HCT116 (cell line): ENCODE data around the gene KCNAB2. TPM values are rescaled to one million over a fixed set of nuclear protein-coding genes. Genes with fewer than 3 reads are reported as not detected.

Source experiments
- ATAC-seq: fragments of 200-7000 bp; cut with Tn5 transposase; 2 replicates; pipeline ENCODE4 v1.9.1; 2020; ENCODE audit warnings: mild to moderate bottlenecking, moderate library complexity
- BruUV-seq: library from RNA; stranded (reverse); fragments of 400-500 nt; replicated peaks from 2 replicates; lab custom pipeline; 2021; lab: Mats Ljungman, UMichigan
- CTCF ChIA-PET: fragments of 300-600 bp; sonication (Branson Sonifier 250); formaldehyde crosslinking; loops from one replicate; lab custom pipeline; 2021; ENCODE audit warnings: antibody characterized with exemption; lab: Charles Lee
- POLR2A ChIA-PET: fragments of 300-600, 350-600 bp; sonication (Branson Sonifier 250); formaldehyde crosslinking; loops from one replicate; lab custom pipeline; 2021; ENCODE audit warnings: antibody characterized with exemption; lab: Charles Lee
- RAD21 ChIA-PET, 2 experiments: fragments of 300-600 bp; sonication (Branson Sonifier 250); formaldehyde crosslinking; loops; one replicate each; lab custom pipeline; 2023; ENCODE audit warnings: low total read pairs in 2 of 2; ENCODE audit not compliant: uncharacterized antibody in 2 of 2, unreplicated experiment in 2 of 2, low non-redundant PET in 1 of 2; lab: Charles Lee
- DNase-seq: peaks from one replicate; pipeline ENCODE4 v3.0.0-alpha.2; 2010; ENCODE audit warnings: low read depth, low spot score
- H2AFZ ChIP-seq: fragments of 200-600 bp; shearing (Covaris generic), sonication (generic); 2 replicates; pipeline ENCODE4 v1.6.1; 2017; ENCODE audit warnings: low read depth, mixed run types, mixed read lengths, antibody characterized with exemption, low read length; ENCODE audit not compliant: poor library complexity, severe bottlenecking
- H3K27ac ChIP-seq: 2 replicates; pipeline ENCODE4 v1.5.1; 2012; ENCODE audit warnings: low read depth, low read length
- H3K27me3 ChIP-seq: fragments of 200-600 bp; sonication (generic); 2 replicates; pipeline ENCODE4 v1.6.1; 2016; ENCODE audit warnings: mixed run types, low read length, mixed read lengths; ENCODE audit not compliant: insufficient read depth
- H3K36me3 ChIP-seq, 2 experiments: fragments of 200-500 bp in 1 of 2; fragments of 200-600 bp in 1 of 2; sonication (Bioruptor generic) in 1 of 2; sonication (generic) in 1 of 2; 2 replicates each; pipeline versions ENCODE4 v1.5.1 to v1.6.1; 2014 to 2016; ENCODE audit warnings: low read length in 2 of 2, inconsistent platforms in 1 of 2, mixed read lengths in 1 of 2, mixed run types in 1 of 2; ENCODE audit not compliant: insufficient read depth in 2 of 2, control insufficient read depth in 1 of 2
- H3K4me1 ChIP-seq, 2 experiments: fragments of 200-600 bp in 1 of 2; sonication (generic) in 1 of 2; 2 replicates each; pipeline versions ENCODE4 v1.5.1 to v1.6.1; 2012 to 2017; ENCODE audit warnings: low read length in 2 of 2, inconsistent platforms in 1 of 2, mild to moderate bottlenecking in 1 of 2, mixed read lengths in 1 of 2, mixed run types in 1 of 2, moderate library complexity in 1 of 2; ENCODE audit not compliant: insufficient read depth in 2 of 2, control insufficient read depth in 1 of 2
- H3K4me2 ChIP-seq: fragments of 200-600 bp; sonication (generic); 2 replicates; pipeline ENCODE4 v1.6.1; 2017; ENCODE audit warnings: mixed run types, low read length, mixed read lengths
- H3K4me3 ChIP-seq, 2 experiments: fragments of 200-600 bp in 1 of 2; sonication (generic) in 1 of 2; replicated peaks in 1 of 2; 2 replicates each; pipeline ENCODE4 v1.5.1; 2011 to 2016; ENCODE audit warnings: low read length in 2 of 2, control low read depth in 1 of 2, low read depth in 1 of 2, mild to moderate bottlenecking in 1 of 2, mixed read lengths in 1 of 2, mixed run types in 1 of 2
- H3K79me2 ChIP-seq: fragments of 200-600 bp; sonication (generic); 2 replicates; pipeline ENCODE4 v1.6.1; 2017; ENCODE audit warnings: mild to moderate bottlenecking, mixed run types, low read length, moderate library complexity, mixed read lengths; ENCODE audit not compliant: insufficient read depth
- H3K9ac ChIP-seq: fragments of 200-600 bp; sonication (generic); 2 replicates; pipeline ENCODE4 v1.6.1; 2016; ENCODE audit warnings: low read length, mixed read lengths
- H3K9me2 ChIP-seq: fragments of 200-600 bp; sonication (generic), shearing (Covaris generic); 2 replicates; pipeline ENCODE4 v1.6.1; 2017; ENCODE audit warnings: mixed run types, mild to moderate bottlenecking, moderate library complexity; ENCODE audit not compliant: insufficient read depth
- H3K9me3 ChIP-seq, 2 experiments: fragments of 200-500 bp in 1 of 2; fragments of 200-600 bp in 1 of 2; sonication (Bioruptor generic) in 1 of 2; sonication (generic) in 1 of 2; 2 replicates each; pipeline ENCODE4 v1.6.1; 2014 to 2017; ENCODE audit warnings: low read length in 2 of 2, mixed read lengths in 2 of 2, inconsistent platforms in 1 of 2, low read depth in 1 of 2, mild to moderate bottlenecking in 1 of 2, mixed run types in 1 of 2, moderate library complexity in 1 of 2; ENCODE audit not compliant: control insufficient read depth in 1 of 2, insufficient read depth in 1 of 2
- H4K20me1 ChIP-seq: fragments of 200-600 bp; sonication (generic), shearing (Covaris generic); 2 replicates; pipeline ENCODE4 v1.6.1; 2017; ENCODE audit warnings: mixed run types, mild to moderate bottlenecking, moderate library complexity; ENCODE audit not compliant: insufficient read depth
- CBX3 ChIP-seq: IDR thresholded peaks from 2 replicates; pipeline ENCODE4 v1.6.1; 2012; ENCODE audit warnings: low read depth
- CEBPB ChIP-seq: IDR thresholded peaks from 2 replicates; pipeline ENCODE4 v1.6.1; 2012; ENCODE audit warnings: low read depth
- CTCF ChIP-seq, 3 experiments: fragments of 200-600 bp in 1 of 3; sonication (generic) in 1 of 3; IDR thresholded peaks in 2 of 3; conservative IDR thresholded peaks in 1 of 3; 2 replicates each; pipeline ENCODE4 v1.5.1; 2012 to 2017; ENCODE audit warnings: low read depth in 2 of 3, low read length in 2 of 3, antibody characterized with exemption in 1 of 3, borderline replicate concordance in 1 of 3, control low read depth in 1 of 3, mild to moderate bottlenecking in 1 of 3, mixed read lengths in 1 of 3, mixed run types in 1 of 3, moderate library complexity in 1 of 3; ENCODE audit not compliant: insufficient read depth in 1 of 3
- EGR1 ChIP-seq: IDR thresholded peaks from 2 replicates; pipeline ENCODE4 v1.6.1; 2012; ENCODE audit warnings: low read depth
- ELF1 ChIP-seq: IDR thresholded peaks from 2 replicates; pipeline ENCODE4 v1.6.1; 2012; ENCODE audit warnings: low read depth, borderline replicate concordance
- EZH2 ChIP-seq: fragments of 200-600 bp; sonication (generic); IDR thresholded peaks from 2 replicates; pipeline ENCODE4 v1.6.1; 2017; ENCODE audit warnings: antibody characterized with exemption, mixed run types
- EZH2phosphoT487 ChIP-seq: fragments of 200-600 bp; IDR thresholded peaks from 2 replicates; pipeline ENCODE4 v1.6.1; 2018; ENCODE audit warnings: antibody characterized with exemption, borderline replicate concordance
- FOSL1 ChIP-seq: IDR thresholded peaks from 2 replicates; pipeline ENCODE4 v1.6.1; 2012; ENCODE audit warnings: low read depth
- MAX ChIP-seq: IDR thresholded peaks from 2 replicates; pipeline ENCODE4 v1.6.1; 2012
- POLR2A ChIP-seq: IDR thresholded peaks from 2 replicates; pipeline ENCODE4 v1.7.0; 2011; ENCODE audit warnings: borderline replicate concordance; ENCODE audit not compliant: insufficient read depth, insufficient read length; ENCODE audit errors: extremely low read depth
- POLR2AphosphoS5 ChIP-seq: IDR thresholded peaks from 2 replicates; pipeline ENCODE4 v1.6.1; 2011; ENCODE audit warnings: mild to moderate bottlenecking, low read depth, low read length, moderate library complexity
- RAD21 ChIP-seq: IDR thresholded peaks from 2 replicates; pipeline ENCODE4 v1.6.1; 2012; ENCODE audit warnings: low read depth, mild to moderate bottlenecking
- REST ChIP-seq: IDR thresholded peaks from 2 replicates; pipeline ENCODE4 v1.6.1; 2012; ENCODE audit warnings: low read depth
- SIN3A ChIP-seq: IDR thresholded peaks from 2 replicates; pipeline ENCODE4 v1.6.1; 2012; ENCODE audit warnings: low read depth
- SP1 ChIP-seq: IDR thresholded peaks from 2 replicates; pipeline ENCODE4 v1.6.1; 2012; ENCODE audit warnings: low read depth
- SRF ChIP-seq: IDR thresholded peaks from 2 replicates; pipeline ENCODE4 v1.6.1; 2012; ENCODE audit warnings: low read depth
- TCF7L2 ChIP-seq: IDR thresholded peaks from 2 replicates; pipeline ENCODE4 v1.7.0; 2011; ENCODE audit warnings: borderline replicate concordance, inconsistent platforms; ENCODE audit not compliant: insufficient read depth, insufficient read length; ENCODE audit errors: extremely low read depth
- YY1 ChIP-seq: IDR thresholded peaks from 2 replicates; pipeline ENCODE4 v1.6.1; 2011; ENCODE audit warnings: low read length, low read depth, moderate library complexity, mild to moderate bottlenecking; ENCODE audit not compliant: insufficient replicate concordance; ENCODE audit errors: extremely low read depth
- ZBTB33 ChIP-seq: IDR thresholded peaks from 2 replicates; pipeline ENCODE4 v1.6.1; 2011; ENCODE audit warnings: mild to moderate bottlenecking, low read length, moderate library complexity; ENCODE audit not compliant: insufficient replicate concordance; ENCODE audit errors: extremely low read depth
- ZNF274 ChIP-seq: fragments of 200-500 bp; sonication (Bioruptor generic); IDR thresholded peaks from 2 replicates; pipeline ENCODE4 v1.6.1; 2014; ENCODE audit warnings: mild to moderate bottlenecking, low read depth, low read length, inconsistent platforms
- intact Hi-C: fragments of 100-400 bp; cut with micrococcal nuclease; formaldehyde crosslinking; loops from 2 replicates; pipeline ENCODE4 v1.10.0; 2022
- total RNA-seq: library from RNA; stranded (reverse); gene quantifications from one replicate; pipeline ENCODE4 v1.2.1, GENCODE V29; 2021; ENCODE audit not compliant: unreplicated experiment

Gene KCNAB2
- total RNA-seq, 1 experiment from 2014 or later, result 18.1 TPM

- H4K20me1 ChIP-seq, result no peaks in the 10 kb centered on the region
- no peak for ATAC-seq
- TF ChIP-seq MAX (no peak), REST (no peak), EZH2phosphoT487 (no peak), EZH2 (no peak), ELF1 (no peak), TCF7L2 (no peak), RAD21 (no peak), YY1 (no peak), ZNF274 (no peak), EGR1 (no peak), SP1 (no peak), CTCF (IDR thresholded peaks at IDR 0.05 in 2 of 3, conservative IDR thresholded peaks at IDR 0.05 in 1 of 3; ENCODE audit: borderline replicate concordance in 1 of 3, insufficient read depth in 1 of 3, low read depth in 2 of 3, low read length in 2 of 3) (no peak), FOSL1 (no peak), POLR2AphosphoS5 (no peak), SRF (no peak), CEBPB (no peak), SIN3A (no peak), POLR2A (no peak), ZBTB33 (no peak), CBX3 (no peak)
- TF ChIP-seq, all 23 proteins: peak for 0
- no peaks in the 10 kb centered on the region for H3K27me3 ChIP-seq
- no peak overlapping the region for H3K4me3 ChIP-seq
- intact Hi-C loops, result no loop called here
- H3K9me2 ChIP-seq, result no peaks in the 10 kb centered on the region
- no peak overlapping the region for H3K9ac ChIP-seq
- peaks cover 0 to 6% of the 10 kb centered on the region in 2 experiments; a peak in 1 of 4 replicates for H3K9me3 ChIP-seq
- CTCF ChIA-PET, result no interaction called here
- no peak for DNase-seq
- no peaks in the 10 kb centered on the region for H3K4me1 ChIP-seq
- H3K36me3 ChIP-seq, result no peaks in the 10 kb centered on the region
- H3K27ac ChIP-seq, result no peak overlapping the region
- no peaks in the 10 kb centered on the region for H3K79me2 ChIP-seq
- H2AFZ ChIP-seq, result no peak overlapping the region
- no TSS peak for BruUV-seq
- RAD21 ChIA-PET, result no interaction called here
- POLR2A ChIA-PET, result no interaction called here
- no peak overlapping the region for H3K4me2 ChIP-seq
These were observed 72.7 kb downstream of the KCNAB2 start for GRCh38 chr1:6118415-6118814.
